RWPE1 (cell line): ENCODE results near the gene C20orf173.

Source experiments
- CTCF ChIA-PET: fragments of 350-600 bp; sonication (Branson Sonifier 250); formaldehyde crosslinking; extraction: SDS; loops from one replicate; lab custom pipeline; 2021; lab: Yijun Ruan, JAX
- POLR2A ChIA-PET: fragments of 400-600 bp; formaldehyde crosslinking; extraction: SDS; loops from one replicate; lab custom pipeline; 2020; ENCODE audit warnings: antibody characterized with exemption; ENCODE audit not compliant: low non-redundant PET; lab: Yijun Ruan, JAX
- DNase-seq: peaks from one replicate; pipeline ENCODE4 v3.0.0; 2012; ENCODE audit warnings: low spot score
- H3K27ac ChIP-seq: fragments of 450-650 bp; 2 replicates; pipeline ENCODE4 v1.5.1; 2017
- CTCF ChIP-seq: fragments of 450-650 bp; conservative IDR thresholded peaks from 2 replicates; pipeline ENCODE4 v1.5.1; 2017; ENCODE audit warnings: low read depth, mild to moderate bottlenecking

Gene C20orf173

DNA sequence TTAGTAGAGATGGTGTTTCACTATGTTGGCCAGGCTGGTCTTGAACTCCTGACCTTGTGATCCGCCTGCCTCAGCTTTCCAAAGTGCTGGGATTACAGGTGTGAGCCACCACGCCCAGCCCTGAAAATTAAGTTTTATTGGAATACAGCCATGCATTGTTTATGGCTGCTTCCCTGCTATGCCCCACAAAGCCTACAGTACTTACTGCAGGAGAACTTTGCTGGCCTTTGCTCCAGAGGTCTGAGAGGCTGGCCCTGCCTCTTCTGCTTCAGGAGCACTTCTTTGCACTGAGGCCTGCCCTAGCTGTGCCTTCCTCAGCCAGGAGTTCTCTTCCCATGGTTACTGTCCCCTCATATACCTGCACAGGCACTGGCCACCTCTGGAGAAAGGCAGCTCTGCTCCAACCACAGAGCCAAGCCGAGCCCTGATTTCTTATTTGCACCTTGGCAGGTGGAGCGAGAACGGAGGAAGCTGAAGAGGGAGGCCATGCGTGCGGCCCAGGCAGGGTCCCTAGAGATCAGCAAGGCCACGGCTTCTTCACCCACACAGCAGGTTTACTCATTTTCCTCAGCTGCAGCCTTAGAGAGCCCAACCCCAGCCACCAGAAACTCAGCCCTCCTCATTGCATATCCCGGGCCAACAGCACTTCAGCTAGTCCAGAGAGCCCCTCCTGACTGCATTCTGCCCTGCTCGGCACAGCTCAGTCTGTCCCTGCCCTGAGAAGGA is 20.8 kb downstream of the C20orf173 start:
- no peak for TF ChIP-seq CTCF
- no peak for DNase-seq
- POLR2A ChIA-PET, result no interaction called here
- CTCF ChIA-PET, result interaction anchor here (0.6 kb wide), 2 partner anchors 45 to 468 kb away, joined by 3 to 4 read pairs; no protein-coding TSS in a partner anchor
- H3K27ac ChIP-seq, result peak overlapping the region; percentile 13

- DNase-seq, result no peak
- no peak overlapping the region for H3K27ac ChIP-seq
- ChIA-PET POLR2A (no interaction called here), CTCF (interaction anchor here (0.5 to 1.0 kb wide), 6 partner anchors 48 to 672 kb away, joined by 3 to 4 read pairs (median 3); no protein-coding TSS in a partner anchor)
- TF ChIP-seq CTCF, result no peak
Measured at GRCh38 chr20:35506872-35507638, 22.4 kb downstream of the C20orf173 start.

DNA sequence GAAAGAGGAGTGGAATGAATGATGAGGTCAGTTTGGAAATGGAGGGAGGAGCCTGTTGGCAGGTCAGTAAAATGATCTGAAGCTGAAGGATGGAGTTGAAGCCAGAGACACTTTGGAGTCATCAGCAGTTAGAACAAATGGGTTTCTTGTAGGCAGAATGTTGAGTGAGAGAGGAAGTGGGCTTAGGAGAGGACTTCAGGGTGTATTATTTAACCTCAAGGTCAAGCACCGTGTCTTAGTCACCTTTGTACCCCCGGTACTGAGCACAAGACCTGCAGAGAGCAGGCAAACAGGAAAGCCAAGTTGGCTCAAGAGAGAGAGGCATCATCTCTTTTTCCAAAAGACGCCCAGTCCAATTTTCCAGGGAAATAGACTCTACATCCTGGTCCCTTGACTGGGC is 23.3 kb downstream of the C20orf173 start:
- no peak for DNase-seq
- TF ChIP-seq CTCF, result no peak
- ChIA-PET CTCF (interaction anchor here (0.9 kb wide), 1 partner anchor 47 kb away, joined by 3 read pairs; no protein-coding TSS in a partner anchor), POLR2A (no interaction called here)
- H3K27ac ChIP-seq, result no peak overlapping the region

DNA sequence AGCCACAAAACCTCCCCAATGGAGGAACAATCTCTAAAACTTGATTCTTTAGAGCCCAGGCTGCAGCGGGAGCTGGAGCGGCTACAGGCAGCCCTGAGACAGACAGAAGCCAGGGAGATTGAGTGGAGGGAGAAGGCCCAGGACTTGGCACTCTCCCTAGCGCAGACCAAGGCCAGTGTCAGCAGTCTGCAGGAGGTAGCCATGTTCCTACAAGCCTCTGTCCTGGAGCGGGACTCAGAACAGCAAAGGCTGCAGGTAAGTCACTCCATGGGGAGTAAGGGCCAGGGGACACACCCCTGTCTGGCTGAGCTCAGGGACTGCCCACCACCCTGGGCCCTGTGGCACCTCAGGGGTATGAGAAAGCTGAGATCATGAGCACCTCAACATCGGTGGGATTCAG is 24.7 kb downstream of the C20orf173 start:
- CTCF ChIA-PET, result interaction anchor here (0.6 kb wide), 2 partner anchors 9 to 200 kb away, joined by 3 to 4 read pairs; no protein-coding TSS in a partner anchor
- POLR2A ChIA-PET, result interaction anchor here (0.7 kb wide), 2 partner anchors 114 to 120 kb away, joined by 3 to 5 read pairs; no protein-coding TSS in a partner anchor
- no peak for DNase-seq
- no peak for TF ChIP-seq CTCF
- H3K27ac ChIP-seq, result no peak overlapping the region

DNA sequence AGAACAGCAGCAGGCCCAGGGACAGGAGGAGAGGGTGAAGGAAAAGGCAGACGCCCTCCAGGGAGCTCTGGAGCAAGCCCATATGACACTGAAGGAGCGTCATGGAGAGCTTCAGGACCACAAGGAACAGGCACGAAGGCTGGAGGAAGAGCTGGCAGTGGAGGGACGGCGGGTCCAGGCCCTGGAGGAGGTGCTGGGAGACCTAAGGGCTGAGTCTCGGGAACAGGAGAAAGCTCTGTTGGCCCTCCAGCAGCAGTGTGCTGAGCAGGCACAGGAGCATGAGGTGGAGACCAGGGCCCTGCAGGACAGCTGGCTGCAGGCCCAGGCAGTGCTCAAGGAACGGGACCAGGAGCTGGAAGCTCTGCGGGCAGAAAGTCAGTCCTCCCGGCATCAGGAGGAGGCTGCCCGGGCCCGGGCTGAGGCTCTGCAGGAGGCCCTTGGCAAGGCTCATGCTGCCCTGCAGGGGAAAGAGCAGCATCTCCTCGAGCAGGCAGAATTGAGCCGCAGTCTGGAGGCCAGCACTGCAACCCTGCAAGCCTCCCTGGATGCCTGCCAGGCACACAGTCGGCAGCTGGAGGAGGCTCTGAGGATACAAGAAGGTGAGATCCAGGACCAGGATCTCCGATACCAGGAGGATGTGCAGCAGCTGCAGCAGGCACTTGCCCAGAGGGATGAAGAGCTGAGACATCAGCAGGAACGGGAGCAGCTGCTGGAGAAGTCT is 25.5 kb downstream of the C20orf173 start:
- CTCF ChIA-PET, result interaction anchor here (0.6 to 1.9 kb wide), 5 partner anchors 8 to 21 kb away, joined by 3 to 8 read pairs (median 4); no protein-coding TSS in a partner anchor
- POLR2A ChIA-PET, result interaction anchor here (0.7 kb wide), 1 partner anchor 121 kb away, joined by 3 read pairs; no protein-coding TSS in a partner anchor
- TF ChIP-seq CTCF, result no peak
- H3K27ac ChIP-seq, result no peak overlapping the region
- DNase-seq, result no peak
